ENCODE results near the gene HEPH. TPM values are rescaled to one million over a fixed set of nuclear protein-coding genes. Genes with fewer than 3 reads are reported as not detected.

The HEPH gene
- total and polyA plus RNA-seq, 2 of the 8 experiments (the other 6 are each of a cell fraction or from before 2014, with no cell fraction given): 20.2 to 41.4 TPM

- 100% methylated on average over 1 of the region's 3 CpGs; no CpG with 5 or more reads in 1 of the 2 experiments for WGBS, 2 experiments (ENCODE audit: extremely low coverage in 1 of 2, insufficient coverage in 1 of 2, insufficient read length in 1 of 2, insufficient replicate concordance in 2 of 2, low coverage in 1 of 2, low lambda C conversion rate in 2 of 2, missing lambda C conversion rate in 1 of 2)
- no peaks in the 10 kb centered on the region for H3K79me2 ChIP-seq (ENCODE audit: control insufficient read depth in 1 of 2, insufficient read depth in 2 of 2, low read length in 2 of 2)
- no peaks in the 10 kb centered on the region for H3K9me3 ChIP-seq (ENCODE audit: insufficient read depth in 2 of 2, low read depth in 1 of 2, low read length in 1 of 2)
- TF ChIP-seq PHF8 (conservative IDR thresholded peaks at IDR 0.05; ENCODE audit: low read depth, low read length): no peak
- no peak for TF ChIP-seq E2F6 (IDR thresholded peaks at IDR 0.05)
- no peak for TF ChIP-seq BRCA1 (IDR thresholded peaks at IDR 0.05; ENCODE audit: low read depth, low read length)
- no peak for TF ChIP-seq GTF2F1 (IDR thresholded peaks at IDR 0.05; ENCODE audit: borderline replicate concordance, low read depth, low read length)
- no peak for TF ChIP-seq ATF3 (IDR thresholded peaks at IDR 0.05; ENCODE audit: insufficient read depth, low read depth, low read length)
- TF ChIP-seq RAD21 (IDR thresholded peaks at IDR 0.05 in 1 of 2, conservative IDR thresholded peaks at IDR 0.05 in 1 of 2; ENCODE audit: low read depth in 2 of 2, low read length in 2 of 2): no peak
- no peak for TF ChIP-seq CHD1 (IDR thresholded peaks at IDR 0.05; ENCODE audit: low read depth, low read length)
- no peak for TF ChIP-seq SP4 (IDR thresholded peaks at IDR 0.05; ENCODE audit: low read length)
- no peak for TF ChIP-seq MAFK (IDR thresholded peaks at IDR 0.05; ENCODE audit: low read depth, low read length)
- TF ChIP-seq USF2 (IDR thresholded peaks at IDR 0.05; ENCODE audit: low read length): no peak
- no peak for TF ChIP-seq SIN3A (conservative IDR thresholded peaks at IDR 0.05 in 1 of 2, IDR thresholded peaks at IDR 0.05 in 1 of 2; ENCODE audit: low read depth in 1 of 2, low read length in 2 of 2)
Observed at GRCh38 chrX:66221856-66222255, 57.8 kb downstream of the HEPH start.

More at GRCh38 chrX:66221856-66222255, 57.8 kb downstream of the HEPH start:
- Histone ChIP-seq H4K91ac (replicated peaks; ENCODE audit: insufficient read length, low read length) (no peak overlapping the region), H3K9ac (replicated peaks in 1 of 4; ENCODE audit: extremely low read depth in 1 of 4, low read depth in 3 of 4, low read length in 3 of 4) (no peak overlapping the region), H2BK12ac (ENCODE audit: low read depth, low read length) (no peak overlapping the region), H3K4me1 (replicated peaks in 1 of 4; ENCODE audit: control insufficient read depth in 3 of 4, insufficient read depth in 4 of 4, low read length in 3 of 4) (no peaks in the 10 kb centered on the region), H3K4me3 (ENCODE audit: extremely low read depth in 1 of 4, insufficient read depth in 2 of 4, low read depth in 3 of 4, low read length in 4 of 4) (no peak overlapping the region), H2BK5ac (ENCODE audit: low read depth, low read length) (no peak overlapping the region), H3K4me2 (ENCODE audit: insufficient read depth in 1 of 2, low read depth in 2 of 2, low read length in 2 of 2) (no peak overlapping the region), H4K5ac (ENCODE audit: insufficient read length, low read depth, low read length) (no peak overlapping the region), H4K20me1 (replicated peaks in 1 of 2; ENCODE audit: control insufficient read depth in 1 of 2, insufficient read depth in 2 of 2, low read length in 2 of 2) (no peaks in the 10 kb centered on the region), H3K14ac (ENCODE audit: insufficient read length) (no peak overlapping the region), H3K18ac (ENCODE audit: extremely low read depth, low read length) (no peak overlapping the region), H3K4ac (replicated peaks; ENCODE audit: insufficient read length, low read depth, low read length) (no peak overlapping the region), H3K23me2 (ENCODE audit: low read depth, low read length) (no peaks in the 10 kb centered on the region), H3K27me3 (replicated peaks in 1 of 4; ENCODE audit: control insufficient read depth in 3 of 4, extremely low read depth in 1 of 4, insufficient read depth in 3 of 4, low read length in 3 of 4) (no peaks in the 10 kb centered on the region), H3K27ac (ENCODE audit: low read depth, low read length) (no peak overlapping the region), H2BK15ac (ENCODE audit: low read length) (no peak overlapping the region), H4K8ac (ENCODE audit: extremely low read depth, insufficient read depth, low read length) (no peak overlapping the region), H3K79me1 (ENCODE audit: low read depth, low read length) (no peaks in the 10 kb centered on the region), H3K23ac (ENCODE audit: insufficient read length) (no peak overlapping the region), H2AK5ac (ENCODE audit: low read depth, low read length) (no peak overlapping the region), H2BK20ac (ENCODE audit: low read length) (no peak overlapping the region), H3K36me3 (ENCODE audit: control insufficient read depth in 2 of 4, insufficient read depth in 4 of 4, low read length in 3 of 4) (no peaks in the 10 kb centered on the region; a peak in 1 of 8 replicates), H2AFZ (ENCODE audit: low read length) (no peak overlapping the region), H3K56ac (replicated peaks; ENCODE audit: insufficient read length, low read depth, low read length) (no peak overlapping the region), H2BK120ac (replicated peaks; ENCODE audit: low read depth, low read length) (no peak overlapping the region)
- POLR2A ChIA-PET (ENCODE audit: partially characterized antibody): interaction anchor here (0.8 to 1.3 kb wide), 2 partner anchors 11 to 20 kb away, joined by 3 read pairs; no protein-coding TSS in a partner anchor
- CTCF ChIA-PET (ENCODE audit: partially characterized antibody): interaction anchor here (1.3 kb wide), 1 partner anchor 507 kb away, joined by 3 read pairs; no protein-coding TSS in a partner anchor
- DNase-seq (ENCODE audit: low read depth in 1 of 2, low spot score in 2 of 2): no peak
- no peak for FAIRE-seq
